NOMO-1 treated with dmso at 0.1 percent for 144 hours (cell line): ENCODE measurements around the gene SHROOM3.

ENCODE experiments used
- DNase-seq: peaks from one replicate; lab custom pipeline; 2025; ENCODE audit not compliant: unreplicated experiment; lab: John Stamatoyannopoulos, UW

Gene SHROOM3

GRCh38 chr4:76620723-76621468 lies 185.9 kb downstream of the SHROOM3 start:
- no peak for DNase-seq

DNA sequence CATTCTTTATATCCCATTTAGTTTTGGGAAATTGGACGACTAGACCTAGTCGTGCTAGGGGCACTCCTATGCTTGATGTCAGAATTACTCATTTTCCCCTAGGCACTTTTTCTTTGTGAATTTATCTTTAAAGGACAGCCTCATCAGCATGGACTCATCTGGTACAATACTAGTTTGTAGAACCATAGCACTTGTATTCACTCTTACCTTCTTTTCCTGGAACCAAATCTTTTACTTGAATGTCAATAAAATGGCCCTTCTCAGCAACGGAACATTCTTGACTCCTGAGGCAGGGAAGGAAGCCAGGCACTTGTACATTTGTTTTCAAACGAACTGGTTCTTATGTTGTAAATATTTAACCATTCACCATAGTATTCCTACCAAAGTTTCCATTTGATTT lies 187.1 kb downstream of the SHROOM3 start:
- no peak for DNase-seq

GRCh38 chr4:76622717-76623116 lies 187.7 kb downstream of the SHROOM3 start:
- DNase-seq = no peak

DNA sequence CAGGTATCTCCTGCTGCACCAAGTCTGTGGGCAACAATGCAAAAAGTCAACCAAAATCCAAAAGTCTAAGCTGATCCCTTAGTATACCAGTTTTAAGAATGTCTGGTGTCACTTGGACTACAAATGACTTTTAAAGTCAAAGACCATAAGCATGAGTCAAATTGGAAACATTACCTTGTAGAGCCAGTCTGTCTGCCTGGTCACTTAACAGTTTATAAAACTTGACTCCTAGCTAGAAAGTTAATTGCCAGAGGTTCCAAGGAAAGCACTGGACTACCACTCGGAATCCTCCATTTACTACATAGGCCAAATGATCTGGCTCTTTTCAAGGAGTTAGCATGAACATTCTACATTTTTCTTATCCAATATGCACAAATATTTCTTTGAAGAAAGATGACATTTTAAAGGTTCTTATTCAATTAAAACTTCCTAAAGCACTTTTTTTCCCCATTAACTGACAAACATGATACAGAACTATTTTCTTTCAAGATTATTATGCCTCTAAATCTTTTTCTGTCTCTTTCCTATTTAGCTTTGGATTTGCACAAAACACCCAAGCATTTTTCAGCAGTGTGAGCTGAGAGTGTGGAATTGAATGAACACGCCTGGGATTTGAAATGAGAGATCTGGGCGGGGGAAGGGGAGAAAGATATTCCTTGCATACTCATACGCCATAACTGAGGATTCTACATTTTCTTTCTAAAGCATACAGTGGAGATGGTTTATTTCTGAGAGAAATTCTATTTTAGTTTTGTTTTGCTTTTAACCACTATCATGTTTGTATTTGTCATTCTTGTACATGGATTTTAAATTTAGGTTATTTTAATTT lies 188.4 kb downstream of the SHROOM3 start:
- no peak for DNase-seq

GRCh38 chr4:76624241-76624681 lies 189.2 kb downstream of the SHROOM3 start:
- no peak for DNase-seq

DNA sequence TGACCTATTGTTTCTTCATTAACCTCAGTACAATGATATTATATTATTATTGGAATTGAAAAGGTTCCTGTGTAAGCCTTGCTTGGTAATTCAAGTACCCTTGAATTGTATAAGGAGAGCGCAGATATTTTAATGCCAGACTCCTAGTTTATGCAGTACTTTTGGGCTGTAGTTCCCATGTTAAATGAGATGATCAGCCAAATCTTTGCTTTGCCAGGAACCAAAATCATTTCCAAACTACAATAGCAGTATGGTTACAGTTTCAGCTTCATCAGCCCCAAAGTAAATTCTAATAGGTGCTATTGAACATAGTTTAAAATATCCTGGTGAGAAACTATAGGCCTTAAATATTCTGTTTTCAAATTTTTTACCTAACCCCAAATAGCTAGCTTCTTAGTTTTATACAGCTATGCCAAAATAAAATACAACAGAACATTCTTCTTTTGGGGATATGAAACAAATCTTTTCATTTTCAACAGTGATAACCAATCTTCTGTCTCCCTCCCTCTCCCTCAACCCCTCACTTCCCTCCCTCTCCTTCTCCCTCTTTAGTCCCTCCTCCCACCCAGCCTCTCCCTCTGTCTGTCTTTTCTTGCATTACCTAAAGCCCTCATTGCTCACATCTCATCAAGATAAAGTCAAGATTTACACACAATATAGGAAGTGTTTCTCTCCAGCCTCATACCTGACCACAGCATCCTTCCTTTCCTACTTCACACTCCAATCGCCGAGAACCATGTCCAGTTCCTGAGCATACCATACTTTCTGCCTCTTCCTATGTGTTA lies 190.1 kb downstream of the SHROOM3 start:
- DNase-seq = no peak

DNA sequence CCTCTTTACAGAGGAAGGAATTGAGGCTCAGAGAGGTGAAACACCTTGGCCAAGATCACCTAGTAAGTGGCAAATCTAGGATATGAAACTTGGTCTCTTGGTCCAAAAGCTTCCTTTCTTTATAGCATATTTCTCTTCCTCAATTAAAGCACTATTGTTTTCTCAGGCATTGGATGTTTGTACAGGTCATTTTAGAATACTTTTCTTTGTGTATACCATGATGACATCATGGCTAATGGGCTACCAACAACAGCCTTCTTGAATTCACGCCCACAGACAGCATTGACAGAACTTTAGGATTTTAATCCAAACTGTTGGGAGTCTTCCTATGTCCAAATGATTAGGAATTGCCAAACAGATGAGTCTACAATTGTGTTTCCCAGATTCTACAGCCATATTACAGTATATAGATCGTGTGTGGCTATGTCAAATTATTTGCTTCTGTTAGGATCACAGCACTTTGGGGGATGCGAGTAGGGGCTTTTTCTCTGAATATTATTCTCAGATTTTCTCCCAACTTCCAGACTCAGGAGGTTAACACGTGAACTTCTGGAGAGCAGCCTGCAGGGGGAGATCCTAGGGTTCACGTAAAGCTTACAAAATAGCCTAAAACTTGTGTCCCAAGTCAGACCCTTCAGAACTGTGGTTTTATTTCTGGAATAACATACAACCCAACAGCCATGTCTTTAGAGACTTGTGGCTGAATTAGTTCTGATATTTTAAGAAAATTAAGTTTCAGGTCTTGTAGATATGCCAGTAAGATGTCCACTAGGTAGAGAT lies 191.8 kb downstream of the SHROOM3 start:
- no peak for DNase-seq

DNA sequence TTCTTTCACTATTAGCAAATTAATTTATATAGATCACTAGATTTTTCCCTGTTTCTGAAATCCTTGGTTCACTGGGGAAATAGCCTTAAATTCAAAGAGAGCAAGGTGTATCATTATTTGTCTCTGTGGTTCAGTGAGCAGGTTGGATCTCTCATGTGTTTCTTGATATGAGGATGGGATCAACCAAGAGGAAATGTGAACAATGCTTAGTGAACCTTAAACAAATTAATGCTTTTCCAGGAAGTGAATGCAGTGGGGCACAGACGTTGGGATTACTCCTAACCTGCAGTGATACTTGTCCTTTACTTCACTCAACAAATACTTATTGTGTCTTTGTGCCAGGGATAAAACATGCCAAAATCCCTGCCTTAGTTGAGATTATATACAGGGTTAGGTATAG lies 193.2 kb downstream of the SHROOM3 start:
- DNase-seq = no peak

DNA sequence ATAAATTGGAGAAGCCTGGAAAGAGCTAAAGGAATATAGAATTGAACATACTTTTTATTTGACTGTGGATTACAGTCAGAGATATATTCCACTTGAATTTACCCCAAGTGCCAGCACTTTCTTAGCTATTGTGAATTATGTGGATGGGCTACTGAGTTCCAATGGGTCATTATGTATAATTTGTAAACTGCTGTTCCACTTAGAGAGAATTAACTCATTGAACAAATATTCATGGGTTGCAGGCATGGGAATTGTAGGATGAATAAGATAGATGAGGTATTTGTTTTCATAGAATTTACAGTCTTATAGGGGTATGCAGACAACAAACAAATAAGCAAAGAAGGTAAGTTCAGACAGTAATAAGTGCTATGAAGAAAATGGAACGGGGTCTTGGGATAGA lies 195.7 kb downstream of the SHROOM3 start:
- no peak for DNase-seq

DNA sequence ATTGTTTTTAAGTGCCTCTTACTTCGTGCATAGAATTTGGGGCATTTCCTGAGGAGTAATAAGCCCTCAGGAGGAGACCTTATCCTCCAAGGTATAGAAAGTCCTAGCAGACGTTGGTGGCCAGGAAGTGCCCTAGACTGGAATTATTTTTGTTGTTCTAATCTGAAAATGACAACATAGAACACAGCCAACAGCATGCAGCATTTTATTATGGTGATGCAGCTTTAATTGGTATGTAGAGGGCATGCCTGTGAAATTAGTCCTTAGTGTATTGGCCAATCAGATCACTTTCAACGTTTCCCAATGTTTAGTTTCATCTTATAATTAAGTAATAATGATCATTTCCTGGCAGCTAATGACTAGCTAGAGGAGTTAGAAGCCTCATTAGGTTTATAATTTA lies 199.2 kb downstream of the SHROOM3 start:
- DNase-seq = no peak

DNA sequence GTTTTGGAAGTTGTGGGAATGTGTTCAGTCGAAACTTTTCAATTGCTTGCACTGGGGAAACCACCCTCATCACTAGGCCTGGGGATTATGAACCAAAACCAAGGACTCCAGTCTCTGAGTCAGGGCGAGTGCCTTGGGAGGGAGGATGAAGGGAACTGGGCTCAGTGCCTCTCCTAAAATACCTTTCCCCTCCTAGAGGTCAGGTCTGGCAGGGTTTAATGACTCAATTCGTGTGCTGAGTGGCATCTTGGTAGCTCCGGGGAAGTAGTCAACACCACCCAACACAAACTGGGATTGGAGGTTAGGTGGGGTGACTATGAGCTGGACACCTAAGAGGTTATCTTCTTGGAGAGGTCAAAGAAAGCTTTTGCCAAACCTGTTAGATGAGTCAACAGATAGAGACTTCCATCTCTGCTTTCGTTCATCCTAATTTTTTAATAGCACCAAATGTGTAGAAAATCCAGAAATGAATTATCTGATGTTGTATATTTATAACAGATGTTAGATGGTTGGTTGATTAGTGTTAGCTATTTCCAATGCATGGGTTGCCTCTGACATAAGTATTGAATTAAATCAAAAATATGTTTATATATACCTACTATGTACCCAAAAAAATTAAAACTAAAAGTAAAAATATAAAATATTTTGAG lies 202.8 kb downstream of the SHROOM3 start:
- DNase-seq = no peak

GRCh38 chr4:76639288-76639687 lies 204.3 kb downstream of the SHROOM3 start:
- no peak for DNase-seq

GRCh38 chr4:76640353-76640910 lies 205.4 kb downstream of the SHROOM3 start:
- DNase-seq = no peak

GRCh38 chr4:76641351-76641750 lies 206.3 kb downstream of the SHROOM3 start:
- no peak for DNase-seq

DNA sequence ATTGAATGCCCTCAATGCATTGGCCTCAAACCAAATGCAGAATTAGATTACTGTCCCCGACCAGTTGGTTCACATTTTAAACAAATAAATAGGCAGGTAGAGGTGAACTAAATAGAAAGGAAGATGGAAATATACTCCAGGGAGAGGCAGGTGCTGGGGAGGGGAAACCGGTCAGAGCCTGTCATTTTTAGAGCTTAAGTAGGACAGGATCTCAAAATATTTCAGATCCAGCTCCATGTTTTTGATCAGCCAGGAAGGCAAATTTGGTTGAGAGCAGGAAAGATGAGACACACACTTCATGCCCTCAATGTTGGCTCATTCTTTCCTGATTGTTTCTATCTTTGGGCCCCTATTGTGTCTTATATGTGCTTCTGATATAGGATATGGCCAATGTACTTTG lies 206.7 kb downstream of the SHROOM3 start:
- no peak for DNase-seq

- DNase-seq = no peak
Observed at GRCh38 chr4:76644831-76645485, 209.9 kb downstream of the SHROOM3 start.

- no peak for DNase-seq
Observed at GRCh38 chr4:76649086-76649485, 214.1 kb downstream of the SHROOM3 start.

GRCh38 chr4:76651616-76652015 lies 216.6 kb downstream of the SHROOM3 start:
- no peak for DNase-seq

DNA sequence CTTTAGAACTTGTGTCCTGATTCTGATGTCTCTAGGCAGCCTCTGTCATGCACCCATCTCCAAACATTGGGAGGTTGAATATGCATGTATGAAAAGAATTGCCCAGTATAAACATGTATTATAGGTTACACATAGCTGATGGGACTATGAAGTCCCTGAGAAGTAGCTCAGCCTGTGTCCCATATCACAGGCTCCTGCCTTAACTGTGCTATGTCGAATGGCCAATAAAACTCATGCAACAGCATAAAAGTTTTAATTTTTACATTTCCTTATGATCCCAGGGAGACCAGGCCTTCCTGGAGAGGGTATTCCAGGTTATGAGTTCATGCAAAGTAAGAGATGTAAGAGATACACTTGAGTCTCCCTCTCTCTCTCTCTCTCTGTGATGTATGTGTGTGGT lies 217.4 kb downstream of the SHROOM3 start:
- no peak for DNase-seq
